ENCODE data around the gene CSMD2.

DNA sequence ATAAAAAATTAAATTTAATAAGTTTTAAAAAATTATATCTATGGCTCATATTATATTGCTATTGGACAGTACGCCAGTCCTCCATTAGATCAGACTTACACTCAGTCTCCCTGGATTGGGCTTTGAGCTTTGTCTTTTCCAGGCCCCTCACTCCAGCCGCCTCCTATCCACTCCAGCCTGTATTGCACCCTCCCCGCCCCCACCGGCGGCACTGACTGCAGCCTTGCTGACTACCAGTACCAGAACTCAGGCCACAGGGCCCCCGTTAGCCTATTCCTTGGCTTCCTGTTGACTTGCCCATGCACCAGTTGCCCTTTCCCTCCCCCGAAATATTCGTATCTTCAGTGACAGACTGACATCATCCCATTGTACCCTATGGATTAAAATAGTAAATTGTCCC is 127.9 kb downstream of the CSMD2 start:
- TF ChIP-seq EZH2 (IDR thresholded peaks at IDR 0.05) (no peak), EZH2phosphoT487 (IDR thresholded peaks at IDR 0.05) (no peak)
- TF ChIP-seq, protein P1, sequence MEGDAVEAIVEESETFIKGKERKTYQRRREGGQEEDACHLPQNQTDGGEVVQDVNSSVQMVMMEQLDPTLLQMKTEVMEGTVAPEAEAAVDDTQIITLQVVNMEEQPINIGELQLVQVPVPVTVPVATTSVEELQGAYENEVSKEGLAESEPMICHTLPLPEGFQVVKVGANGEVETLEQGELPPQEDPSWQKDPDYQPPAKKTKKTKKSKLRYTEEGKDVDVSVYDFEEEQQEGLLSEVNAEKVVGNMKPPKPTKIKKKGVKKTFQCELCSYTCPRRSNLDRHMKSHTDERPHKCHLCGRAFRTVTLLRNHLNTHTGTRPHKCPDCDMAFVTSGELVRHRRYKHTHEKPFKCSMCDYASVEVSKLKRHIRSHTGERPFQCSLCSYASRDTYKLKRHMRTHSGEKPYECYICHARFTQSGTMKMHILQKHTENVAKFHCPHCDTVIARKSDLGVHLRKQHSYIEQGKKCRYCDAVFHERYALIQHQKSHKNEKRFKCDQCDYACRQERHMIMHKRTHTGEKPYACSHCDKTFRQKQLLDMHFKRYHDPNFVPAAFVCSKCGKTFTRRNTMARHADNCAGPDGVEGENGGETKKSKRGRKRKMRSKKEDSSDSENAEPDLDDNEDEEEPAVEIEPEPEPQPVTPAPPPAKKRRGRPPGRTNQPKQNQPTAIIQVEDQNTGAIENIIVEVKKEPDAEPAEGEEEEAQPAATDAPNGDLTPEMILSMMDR (IDR thresholded peaks at IDR 0.05), result no peak

Data from neural progenitor cell (in vitro differentiated cells).